ENCODE data around the gene LPCAT3. TPM values are rescaled to one million over a fixed set of nuclear protein-coding genes. Genes with fewer than 3 reads are reported as not detected.
A peak's percentile ranks its signal among the peaks of the same experiment; 100 is the strongest.

LPCAT3 gene
- total RNA-seq, 4 donors from 2014 or later: 18.2 to 230 (median 179) TPM

DNA sequence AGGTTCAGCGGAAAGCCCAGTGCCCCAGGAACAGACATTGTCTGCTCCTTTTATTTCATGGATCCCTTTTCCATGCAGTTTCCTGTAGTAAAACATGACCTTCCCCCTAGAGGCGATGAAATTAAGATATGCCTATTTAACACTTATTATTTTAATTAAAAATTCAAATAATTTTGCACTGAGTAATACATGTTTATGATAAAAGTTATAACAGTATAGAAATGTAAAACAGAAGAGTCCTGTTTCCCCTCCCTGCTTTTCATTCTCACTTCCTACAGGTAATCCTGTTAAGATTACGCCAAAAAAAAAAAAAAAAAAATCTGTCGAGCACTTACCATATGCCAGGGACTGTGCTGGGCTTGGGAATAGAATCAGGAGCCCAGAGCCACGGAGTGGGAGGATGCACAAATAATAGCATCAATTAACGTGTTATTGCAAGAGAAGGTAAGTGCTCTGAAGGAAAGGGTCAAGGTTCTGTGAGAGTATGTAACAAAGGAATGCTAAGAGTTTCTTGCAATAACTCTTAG lies 830 bp upstream of the LPCAT3 start:
- Histone ChIP-seq H3K27me3 (no peaks in the 10 kb centered on the region), H3K9me3 (no peaks in the 10 kb centered on the region), H3K36me3 (peaks cover 0 to 4% (median 0%) of the 10 kb centered on the region in 3 donors), H3K4me3 (peak overlapping the region; percentile 65 to 87 (median 74)), H3K27ac (peak overlapping the region; percentile 92 to 95 (median 93)), H3K4me1 (peaks cover 0 to 36% (median 4%) of the 10 kb centered on the region in 4 donors)
- DNase-seq: no peak
- TF ChIP-seq, protein P1, sequence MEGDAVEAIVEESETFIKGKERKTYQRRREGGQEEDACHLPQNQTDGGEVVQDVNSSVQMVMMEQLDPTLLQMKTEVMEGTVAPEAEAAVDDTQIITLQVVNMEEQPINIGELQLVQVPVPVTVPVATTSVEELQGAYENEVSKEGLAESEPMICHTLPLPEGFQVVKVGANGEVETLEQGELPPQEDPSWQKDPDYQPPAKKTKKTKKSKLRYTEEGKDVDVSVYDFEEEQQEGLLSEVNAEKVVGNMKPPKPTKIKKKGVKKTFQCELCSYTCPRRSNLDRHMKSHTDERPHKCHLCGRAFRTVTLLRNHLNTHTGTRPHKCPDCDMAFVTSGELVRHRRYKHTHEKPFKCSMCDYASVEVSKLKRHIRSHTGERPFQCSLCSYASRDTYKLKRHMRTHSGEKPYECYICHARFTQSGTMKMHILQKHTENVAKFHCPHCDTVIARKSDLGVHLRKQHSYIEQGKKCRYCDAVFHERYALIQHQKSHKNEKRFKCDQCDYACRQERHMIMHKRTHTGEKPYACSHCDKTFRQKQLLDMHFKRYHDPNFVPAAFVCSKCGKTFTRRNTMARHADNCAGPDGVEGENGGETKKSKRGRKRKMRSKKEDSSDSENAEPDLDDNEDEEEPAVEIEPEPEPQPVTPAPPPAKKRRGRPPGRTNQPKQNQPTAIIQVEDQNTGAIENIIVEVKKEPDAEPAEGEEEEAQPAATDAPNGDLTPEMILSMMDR (IDR thresholded peaks at IDR 0.05): no peak
- no peak for TF ChIP-seq POLR2A (IDR thresholded peaks at IDR 0.05)

DNA sequence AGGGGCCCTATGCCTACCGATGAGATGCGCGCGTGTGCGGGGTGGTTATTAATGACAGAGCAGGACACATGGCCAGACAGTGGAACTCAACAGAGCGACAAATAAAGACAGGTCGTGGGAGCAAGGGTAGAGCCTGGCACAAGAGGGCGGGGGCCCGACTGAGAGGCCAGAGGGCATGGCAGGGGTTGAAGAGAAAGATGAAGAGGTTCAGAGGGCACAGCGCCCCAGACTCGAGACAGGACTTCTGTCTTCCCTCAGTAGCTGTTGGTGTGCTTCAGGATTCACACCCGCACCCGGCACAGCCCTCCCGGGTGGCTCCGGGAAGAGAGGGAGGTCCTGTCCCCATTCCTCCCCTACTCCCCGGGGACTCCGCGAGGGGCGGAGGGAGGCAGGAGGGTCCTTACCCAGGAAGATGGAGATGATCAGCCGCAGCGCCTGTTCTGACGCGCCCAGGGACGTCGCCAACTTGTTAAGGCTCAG lies 366 bp downstream of the LPCAT3 start:
- H3K4me1 ChIP-seq: peaks cover 0 to 36% (median 4%) of the 10 kb centered on the region in 4 donors
- peak overlapping the region; percentile 65 to 87 (median 74) for H3K4me3 ChIP-seq
- H3K27me3 ChIP-seq: no peaks in the 10 kb centered on the region
- H3K36me3 ChIP-seq: peaks cover 0 to 9% (median 0%) of the 10 kb centered on the region in 3 donors
- H3K27ac ChIP-seq: peak overlapping the region; percentile 92 to 95 (median 93)
- TF ChIP-seq POLR2A (IDR thresholded peaks at IDR 0.05): no peak
- TF ChIP-seq, protein P1 (IDR thresholded peaks at IDR 0.05): no peak
- H3K9me3 ChIP-seq: no peaks in the 10 kb centered on the region
- peak in 1 of 3 donors; percentile 72 for DNase-seq

DNA sequence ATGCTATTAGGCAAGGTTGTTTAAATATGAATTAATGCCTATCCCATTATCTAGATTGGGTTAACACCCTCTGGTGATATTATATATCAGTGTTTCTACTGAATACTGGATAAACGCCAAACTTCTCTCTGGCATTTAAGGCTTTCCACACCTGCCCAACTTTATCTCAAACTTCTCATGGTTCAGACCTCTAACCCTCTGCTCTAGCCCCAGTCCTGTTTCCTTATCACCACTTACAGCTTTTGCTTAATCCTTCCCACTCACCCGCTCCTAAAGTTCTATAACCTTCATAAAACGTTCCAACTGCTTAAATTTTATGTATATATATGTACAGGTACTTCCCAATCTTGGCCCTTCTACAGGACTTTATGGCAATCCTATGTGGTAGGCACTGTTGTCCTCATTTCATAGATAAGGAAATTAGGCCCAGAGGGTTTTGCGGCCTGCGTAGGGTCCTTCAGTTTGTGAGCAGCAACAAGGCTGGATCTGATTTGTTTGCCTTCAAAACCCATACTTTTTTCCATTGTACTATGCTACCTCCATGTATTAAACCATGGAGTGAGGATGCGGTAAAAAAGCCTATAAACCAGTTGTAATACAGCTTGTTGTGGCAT lies 1.2 kb downstream of the LPCAT3 start:
- Histone ChIP-seq H3K36me3 (peaks cover 0 to 18% (median 0%) of the 10 kb centered on the region in 3 donors), H3K4me1 (peaks cover 0 to 36% (median 4%) of the 10 kb centered on the region in 4 donors), H3K27me3 (no peaks in the 10 kb centered on the region), H3K9me3 (no peaks in the 10 kb centered on the region), H3K4me3 (peak overlapping the region in 3 of 4 donors; percentile 74 to 87 (median 75)), H3K27ac (peak overlapping the region; percentile 23 to 95 (median 92))
- TF ChIP-seq POLR2A (IDR thresholded peaks at IDR 0.05): no peak
- TF ChIP-seq, protein P1 (IDR thresholded peaks at IDR 0.05): no peak
- DNase-seq: no peak

DNA sequence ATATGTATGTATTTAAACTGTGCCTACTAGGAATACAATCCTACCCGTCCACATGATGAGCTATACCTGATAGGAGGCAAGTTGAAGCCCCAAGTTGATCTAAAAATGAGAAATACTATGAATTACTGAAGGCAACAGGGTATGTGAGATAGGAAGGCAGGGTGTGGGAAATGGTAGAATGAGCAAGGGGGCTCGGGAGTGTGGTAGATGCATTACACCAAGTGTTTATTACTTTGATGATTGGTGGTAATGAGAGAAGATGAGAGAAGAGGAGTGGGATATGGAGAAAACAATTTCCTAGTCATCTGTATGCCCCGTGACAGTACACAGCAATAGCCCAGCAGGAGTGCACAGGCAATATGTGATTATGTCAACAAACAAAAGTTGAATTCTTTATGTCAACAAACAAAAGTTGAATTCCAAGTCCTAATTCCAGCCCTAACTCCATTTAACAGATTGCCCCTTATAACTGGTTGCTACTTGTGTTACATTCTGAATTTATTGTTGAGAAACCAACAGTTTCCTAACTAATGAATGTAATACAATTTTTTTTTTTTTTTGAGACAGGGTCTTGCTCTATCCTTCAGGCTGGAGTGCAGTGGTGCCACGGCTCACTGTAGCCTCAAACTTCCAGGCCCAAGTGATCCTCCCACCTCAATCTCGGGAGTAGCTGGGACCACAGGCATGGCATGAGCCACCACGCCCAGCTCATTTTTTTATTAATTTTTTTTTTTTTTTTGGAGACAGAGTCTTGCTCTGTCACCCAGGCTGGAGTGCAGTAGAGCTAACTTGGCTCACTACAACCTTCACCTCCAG lies 2.5 kb downstream of the LPCAT3 start:
- TF ChIP-seq, protein P1 (IDR thresholded peaks at IDR 0.05): no peak
- no peak for TF ChIP-seq POLR2A (IDR thresholded peaks at IDR 0.05)
- no peaks in the 10 kb centered on the region for H3K9me3 ChIP-seq
- H3K36me3 ChIP-seq: peaks cover 0 to 22% (median 0%) of the 10 kb centered on the region in 3 donors
- peak overlapping the region in 2 of 4 donors; percentile 74 to 87 for H3K4me3 ChIP-seq
- no peak overlapping the region for H3K27ac ChIP-seq
- no peak for DNase-seq
- H3K27me3 ChIP-seq: no peaks in the 10 kb centered on the region
- peaks cover 0 to 36% (median 4%) of the 10 kb centered on the region in 4 donors for H3K4me1 ChIP-seq

DNA sequence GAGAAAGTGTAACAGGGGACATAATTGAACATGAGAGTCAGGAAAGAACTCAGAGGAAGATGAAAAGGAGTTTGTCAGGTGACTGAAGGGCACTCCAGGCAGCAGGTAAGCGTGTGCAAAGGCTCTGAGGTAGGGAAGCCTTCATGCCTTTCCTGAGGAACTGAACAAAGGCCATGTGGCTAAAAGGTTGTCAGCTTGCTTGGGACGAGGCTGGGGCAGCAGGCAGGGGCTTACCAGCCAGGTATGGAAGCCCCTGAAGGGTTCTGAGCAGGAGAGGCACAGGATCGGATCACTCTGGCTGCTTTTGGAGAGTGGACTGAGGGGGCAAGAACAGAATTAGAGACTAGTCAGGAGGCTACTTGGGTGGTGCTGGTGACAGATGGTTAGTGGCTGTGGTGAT lies 5.2 kb downstream of the LPCAT3 start:
- TF ChIP-seq, protein P1 (IDR thresholded peaks at IDR 0.05): no peak
- no peak for TF ChIP-seq POLR2A (IDR thresholded peaks at IDR 0.05)
- Histone ChIP-seq H3K27me3 (no peaks in the 10 kb centered on the region), H3K4me1 (peaks cover 0 to 31% (median 2%) of the 10 kb centered on the region in 4 donors), H3K4me3 (no peak overlapping the region), H3K36me3 (peaks cover 0 to 25% (median 0%) of the 10 kb centered on the region in 3 donors), H3K9me3 (no peaks in the 10 kb centered on the region), H3K27ac (no peak overlapping the region)
- DNase-seq: no peak
